Suprapubic skin (tissue), 4 donors: ENCODE data around the gene CUEDC2.

ENCODE experiments used
- CTCF ChIP-seq, 2 donors: fragments of 200-600 bp in 1 of 2; fragments of 450-650 bp in 1 of 2; sonication (generic) in 1 of 2; IDR thresholded peaks; one replicate each; pipeline ENCODE4 v1.5.1; 2016 to 2019; ENCODE audit warnings: antibody characterized with exemption in 2 of 2, mild to moderate bottlenecking in 1 of 2, moderate library complexity in 1 of 2
- EP300 ChIP-seq: sonication (generic); formaldehyde crosslinking; IDR thresholded peaks from one replicate; pipeline ENCODE4 v1.6.1; 2017; ENCODE audit warnings: antibody characterized with exemption
- POLR2A ChIP-seq, 2 donors: fragments of 450-650 bp; IDR thresholded peaks; one replicate each; pipeline ENCODE4 v1.6.1; 2017; ENCODE audit warnings: antibody characterized with exemption in 2 of 2, mild to moderate bottlenecking in 2 of 2, moderate library complexity in 2 of 2
- POLR2AphosphoS5 ChIP-seq, 3 donors: sonication (generic); formaldehyde crosslinking; IDR thresholded peaks; one replicate each; pipeline ENCODE4 v1.6.1; 2017; ENCODE audit warnings: antibody characterized with exemption in 3 of 3

GRCh38 chr10:102410429-102411073, 21.8 kb downstream of the CUEDC2 start:
- TF ChIP-seq POLR2A (IDR thresholded peaks at IDR 0.05) (no peak), CTCF (IDR thresholded peaks at IDR 0.05) (no peak), POLR2AphosphoS5 (IDR thresholded peaks at IDR 0.05) (no peak), EP300 (no peak)
